ENCODE results near the gene SLC25A26. TPM values are rescaled to one million over a fixed set of nuclear protein-coding genes. Genes with fewer than 3 reads are reported as not detected.

Gene SLC25A26
- polyA plus RNA-seq, 1 experiment: 16.4 TPM

DNA sequence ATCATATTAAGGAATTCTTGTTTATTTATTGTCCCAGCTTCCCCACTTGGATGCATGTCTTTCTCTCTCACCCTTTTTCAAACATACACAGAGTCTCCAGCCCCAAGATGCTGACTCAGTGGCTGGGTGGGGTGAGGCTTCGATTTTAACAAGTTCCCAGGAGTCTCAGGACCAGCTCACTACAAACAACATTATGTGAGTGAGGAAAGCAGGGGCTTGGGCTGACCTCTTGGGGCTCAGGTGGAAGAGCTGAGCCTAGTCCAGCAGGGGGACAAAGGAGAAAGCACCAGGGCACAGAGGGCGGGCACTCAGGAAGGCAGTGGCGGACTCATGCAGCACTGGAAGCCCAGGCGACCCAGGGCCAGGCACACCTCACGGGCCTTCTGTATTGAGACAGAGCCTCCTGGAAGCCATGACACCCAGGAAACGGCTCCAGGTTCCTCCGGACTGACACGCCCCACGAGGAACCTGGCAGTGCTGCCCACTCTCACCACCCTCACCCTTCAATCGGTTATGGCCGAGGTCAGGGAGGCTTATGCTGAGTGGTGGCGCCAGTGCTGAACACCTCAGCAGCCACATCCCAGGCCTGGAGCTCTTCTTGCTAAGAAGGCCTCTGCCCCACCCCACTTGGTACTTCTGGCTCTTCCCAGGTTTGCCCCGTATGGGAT is 182.7 kb downstream of the SLC25A26 start:
- POLR2A ChIA-PET: no interaction called here
- Histone ChIP-seq H3K9me3 (ENCODE audit: control insufficient read depth, insufficient read depth, low read length) (peaks cover 4% of the 10 kb centered on the region; the same call in 1 of the 2 replicates), H3K27ac (ENCODE audit: low read depth, low read length) (peak overlapping the region; percentile 61), H3K4me3 (ENCODE audit: low read depth, low read length) (no peak overlapping the region), H3K27me3 (ENCODE audit: control insufficient read depth, insufficient read depth, low read length) (no peaks in the 10 kb centered on the region)
- no peak for DNase-seq (ENCODE audit: low read depth, low spot score)
- TF ChIP-seq, protein P1, sequence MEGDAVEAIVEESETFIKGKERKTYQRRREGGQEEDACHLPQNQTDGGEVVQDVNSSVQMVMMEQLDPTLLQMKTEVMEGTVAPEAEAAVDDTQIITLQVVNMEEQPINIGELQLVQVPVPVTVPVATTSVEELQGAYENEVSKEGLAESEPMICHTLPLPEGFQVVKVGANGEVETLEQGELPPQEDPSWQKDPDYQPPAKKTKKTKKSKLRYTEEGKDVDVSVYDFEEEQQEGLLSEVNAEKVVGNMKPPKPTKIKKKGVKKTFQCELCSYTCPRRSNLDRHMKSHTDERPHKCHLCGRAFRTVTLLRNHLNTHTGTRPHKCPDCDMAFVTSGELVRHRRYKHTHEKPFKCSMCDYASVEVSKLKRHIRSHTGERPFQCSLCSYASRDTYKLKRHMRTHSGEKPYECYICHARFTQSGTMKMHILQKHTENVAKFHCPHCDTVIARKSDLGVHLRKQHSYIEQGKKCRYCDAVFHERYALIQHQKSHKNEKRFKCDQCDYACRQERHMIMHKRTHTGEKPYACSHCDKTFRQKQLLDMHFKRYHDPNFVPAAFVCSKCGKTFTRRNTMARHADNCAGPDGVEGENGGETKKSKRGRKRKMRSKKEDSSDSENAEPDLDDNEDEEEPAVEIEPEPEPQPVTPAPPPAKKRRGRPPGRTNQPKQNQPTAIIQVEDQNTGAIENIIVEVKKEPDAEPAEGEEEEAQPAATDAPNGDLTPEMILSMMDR (IDR thresholded peaks at IDR 0.05; ENCODE audit: low read depth, low read length): no peak
- CTCF ChIA-PET: interaction anchor here (1.4 to 3.2 kb wide), 3 partner anchors 26 to 419 kb away, joined by 4 to 12 read pairs (median 4); no protein-coding TSS in a partner anchor

DNA sequence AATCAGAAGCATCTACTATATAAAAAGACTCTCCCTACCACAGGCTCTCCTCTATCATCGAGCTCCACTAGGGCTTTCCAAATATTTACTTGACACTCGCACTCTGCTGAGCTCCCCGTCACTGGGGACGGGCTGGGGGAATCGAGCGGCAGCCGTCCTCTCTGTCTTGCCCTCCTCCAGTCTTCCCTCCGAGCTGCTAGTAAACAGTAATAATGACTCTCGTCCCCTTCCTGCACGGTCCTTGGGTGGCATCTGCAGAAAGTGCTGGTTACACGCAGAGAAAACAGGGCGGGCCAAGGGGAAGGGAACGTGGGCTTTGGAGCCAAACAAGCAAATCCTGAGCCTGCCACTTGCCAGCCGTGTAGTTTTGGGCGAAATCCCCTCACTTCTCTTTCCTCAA is 183.4 kb downstream of the SLC25A26 start:
- no peaks in the 10 kb centered on the region for H3K27me3 ChIP-seq (ENCODE audit: control insufficient read depth, insufficient read depth, low read length)
- no peak overlapping the region for H3K4me3 ChIP-seq (ENCODE audit: low read depth, low read length)
- DNase-seq (ENCODE audit: low read depth, low spot score): no peak
- POLR2A ChIA-PET: no interaction called here
- no peak overlapping the region for H3K27ac ChIP-seq (ENCODE audit: low read depth, low read length)
- peaks cover 4% of the 10 kb centered on the region; the same call in 1 of the 2 replicates for H3K9me3 ChIP-seq (ENCODE audit: control insufficient read depth, insufficient read depth, low read length)
- TF ChIP-seq, protein P1 (IDR thresholded peaks at IDR 0.05; ENCODE audit: low read depth, low read length): no peak
- CTCF ChIA-PET: interaction anchor here (1.4 to 3.2 kb wide), 3 partner anchors 26 to 418 kb away, joined by 4 to 12 read pairs (median 4); no protein-coding TSS in a partner anchor

GRCh38 chr3:66404903-66405700 is 184.3 kb downstream of the SLC25A26 start:
- TF ChIP-seq, protein P1 (IDR thresholded peaks at IDR 0.05; ENCODE audit: low read depth, low read length): no peak
- no peak overlapping the region for H3K4me3 ChIP-seq (ENCODE audit: low read depth, low read length)
- no peaks in the 10 kb centered on the region for H3K27me3 ChIP-seq (ENCODE audit: control insufficient read depth, insufficient read depth, low read length)
- peak overlapping the region; percentile 39 for H3K27ac ChIP-seq (ENCODE audit: low read depth, low read length)
- ChIA-PET CTCF (interaction anchor here (0.6 to 3.2 kb wide), 5 partner anchors 11 to 151 kb away, joined by 3 to 27 read pairs (median 11); no protein-coding TSS in a partner anchor), POLR2A (no interaction called here)
- H3K9me3 ChIP-seq (ENCODE audit: control insufficient read depth, insufficient read depth, low read length): peaks cover 4% of the 10 kb centered on the region; the same call in 1 of the 2 replicates
- DNase-seq (ENCODE audit: low read depth, low spot score): no peak

DNA sequence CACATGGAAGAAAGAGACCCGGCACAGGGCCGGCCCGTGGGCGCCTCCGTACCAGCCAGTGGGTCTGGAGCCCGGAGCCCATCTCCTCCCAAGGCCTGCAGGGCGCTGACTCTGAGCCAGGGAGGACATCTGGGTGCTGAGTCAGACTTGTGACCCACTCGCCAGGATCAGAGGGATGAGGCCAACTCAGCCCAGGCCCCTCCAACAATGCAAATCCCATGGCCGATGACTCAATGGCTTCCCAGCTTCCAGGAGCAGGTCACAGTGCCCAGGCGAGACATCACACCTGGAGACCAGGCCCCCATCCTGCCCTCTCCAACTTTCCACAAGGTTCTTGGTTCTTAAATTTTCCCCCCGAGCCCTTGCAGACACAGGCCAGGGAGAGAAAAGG is 184.9 kb downstream of the SLC25A26 start:
- TF ChIP-seq, protein P1 (IDR thresholded peaks at IDR 0.05; ENCODE audit: low read depth, low read length): no peak
- ChIA-PET POLR2A (no interaction called here), CTCF (interaction anchor here (1.2 to 3.2 kb wide), 3 partner anchors 11 to 128 kb away, joined by 3 to 27 read pairs (median 4); no protein-coding TSS in a partner anchor)
- peak; percentile 64 for DNase-seq (ENCODE audit: low read depth, low spot score)
- Histone ChIP-seq H3K9me3 (ENCODE audit: control insufficient read depth, insufficient read depth, low read length) (peaks cover 4% of the 10 kb centered on the region; the same call in 1 of the 2 replicates), H3K4me3 (ENCODE audit: low read depth, low read length) (no peak overlapping the region), H3K27ac (ENCODE audit: low read depth, low read length) (peak overlapping the region; percentile 47), H3K27me3 (ENCODE audit: control insufficient read depth, insufficient read depth, low read length) (no peaks in the 10 kb centered on the region)
